ENCODE measurements around the gene NCKAP5L. TPM values are rescaled to one million over a fixed set of nuclear protein-coding genes. Genes with fewer than 3 reads are reported as not detected.
"Not testable (repeated sequence)": the region's sequence is repeated elsewhere in the genome, so short reads cannot be mapped to it uniquely, and the experiment has no call there.

NCKAP5L gene
- polyA plus RNA-seq, 1 donor (not counting 4 experiments of a cell fraction or from before 2014, with no cell fraction given), result 3.9 TPM

DNA sequence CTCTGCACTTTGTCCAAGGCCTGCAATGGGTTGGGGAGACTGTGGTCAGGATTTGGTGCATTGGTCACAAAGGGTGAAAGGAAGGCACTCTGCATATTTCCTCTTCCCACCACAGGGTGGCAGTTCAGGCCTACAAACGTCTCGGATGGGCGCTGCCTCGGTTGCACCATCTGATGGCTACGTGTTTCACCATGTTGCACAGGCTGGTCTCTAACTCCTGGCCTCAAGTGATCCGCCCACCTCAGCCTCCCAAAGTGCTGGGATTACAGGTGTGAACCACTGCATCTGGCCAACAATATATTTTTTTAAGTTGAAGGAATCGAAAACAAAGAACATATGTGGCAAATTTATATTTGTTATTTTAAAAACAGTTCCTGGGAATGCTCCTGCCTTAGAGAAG lies 51.8 kb downstream of the NCKAP5L start:
- no peaks in the 10 kb centered on the region for H4K20me1 ChIP-seq (ENCODE audit: control insufficient read depth, extremely low read depth, insufficient read depth, low read length)
- peaks cover 17% of the 10 kb centered on the region for H3K4me1 ChIP-seq (ENCODE audit: control insufficient read depth, extremely low read depth, insufficient read depth, low read length)
- H3K27ac ChIP-seq (ENCODE audit: control insufficient read depth, insufficient read depth, low read length), result no peak overlapping the region
- H3K9me3 ChIP-seq (ENCODE audit: control insufficient read depth, low read depth, low read length), result no peaks in the 10 kb centered on the region
- peaks cover 13% of the 10 kb centered on the region for H3K27me3 ChIP-seq (ENCODE audit: control insufficient read depth, extremely low read depth, insufficient read depth, low read length)
- dilution Hi-C loops (cut with MboI; ENCODE audit: extremely low pct_ligation_motif_present, low sequenced_read_pairs), result no loop called here
- no peak overlapping the region for H3K4me2 ChIP-seq (ENCODE audit: control insufficient read depth, extremely low read depth, insufficient read depth, low read depth, low read length)
- no peaks in the 10 kb centered on the region for H3K36me3 ChIP-seq (ENCODE audit: control insufficient read depth in 2 of 2, extremely low read depth in 1 of 2, insufficient read depth in 2 of 2, low read length in 2 of 2)
- no peaks in the 10 kb centered on the region for H3K79me2 ChIP-seq (ENCODE audit: control insufficient read depth, insufficient read depth, low read length)
- H3K9me1 ChIP-seq (ENCODE audit: control insufficient read depth, extremely low read depth, insufficient read depth, low read length), result no peaks in the 10 kb centered on the region
- FAIRE-seq (peak; percentile 81), DNase-seq (ENCODE audit: low read depth, low spot score) (no peak)
- no peak overlapping the region for H3K4me3 ChIP-seq (ENCODE audit: control insufficient read depth in 2 of 3, extremely low read depth in 1 of 3, insufficient read depth in 2 of 3, low read depth in 1 of 3, low read length in 3 of 3)
- TF ChIP-seq EZH2 (IDR thresholded peaks at IDR 0.05; ENCODE audit: low read length), result no peak
- TF ChIP-seq, protein P1, sequence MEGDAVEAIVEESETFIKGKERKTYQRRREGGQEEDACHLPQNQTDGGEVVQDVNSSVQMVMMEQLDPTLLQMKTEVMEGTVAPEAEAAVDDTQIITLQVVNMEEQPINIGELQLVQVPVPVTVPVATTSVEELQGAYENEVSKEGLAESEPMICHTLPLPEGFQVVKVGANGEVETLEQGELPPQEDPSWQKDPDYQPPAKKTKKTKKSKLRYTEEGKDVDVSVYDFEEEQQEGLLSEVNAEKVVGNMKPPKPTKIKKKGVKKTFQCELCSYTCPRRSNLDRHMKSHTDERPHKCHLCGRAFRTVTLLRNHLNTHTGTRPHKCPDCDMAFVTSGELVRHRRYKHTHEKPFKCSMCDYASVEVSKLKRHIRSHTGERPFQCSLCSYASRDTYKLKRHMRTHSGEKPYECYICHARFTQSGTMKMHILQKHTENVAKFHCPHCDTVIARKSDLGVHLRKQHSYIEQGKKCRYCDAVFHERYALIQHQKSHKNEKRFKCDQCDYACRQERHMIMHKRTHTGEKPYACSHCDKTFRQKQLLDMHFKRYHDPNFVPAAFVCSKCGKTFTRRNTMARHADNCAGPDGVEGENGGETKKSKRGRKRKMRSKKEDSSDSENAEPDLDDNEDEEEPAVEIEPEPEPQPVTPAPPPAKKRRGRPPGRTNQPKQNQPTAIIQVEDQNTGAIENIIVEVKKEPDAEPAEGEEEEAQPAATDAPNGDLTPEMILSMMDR (optimal IDR thresholded peaks at IDR 0.05 in 1 of 3, IDR thresholded peaks at IDR 0.05 in 1 of 3, conservative IDR thresholded peaks at IDR 0.05 in 1 of 3; ENCODE audit: extremely low read depth in 1 of 3, insufficient read depth in 2 of 3, low read length in 3 of 3), result peak; percentile 82 to 92 (median 86)
- no peak overlapping the region for H3K9ac ChIP-seq (ENCODE audit: control insufficient read depth, extremely low read depth, insufficient read depth, low read length)
- no peak overlapping the region for H2AFZ ChIP-seq (ENCODE audit: control insufficient read depth, low read length)

GRCh38 chr12:49773102-49773501 lies 55.1 kb downstream of the NCKAP5L start:
- DNase-seq (ENCODE audit: low read depth, low spot score); H3K79me2 ChIP-seq (ENCODE audit: control insufficient read depth, insufficient read depth, low read length); H3K27ac ChIP-seq (ENCODE audit: control insufficient read depth, insufficient read depth, low read length); H4K20me1 ChIP-seq (ENCODE audit: control insufficient read depth, extremely low read depth, insufficient read depth, low read length); H3K4me2 ChIP-seq (ENCODE audit: control insufficient read depth, extremely low read depth, insufficient read depth, low read depth, low read length); FAIRE-seq; H2AFZ ChIP-seq (ENCODE audit: control insufficient read depth, low read length); H3K9me1 ChIP-seq (ENCODE audit: control insufficient read depth, extremely low read depth, insufficient read depth, low read length); H3K9ac ChIP-seq (ENCODE audit: control insufficient read depth, extremely low read depth, insufficient read depth, low read length); H3K4me3 ChIP-seq (ENCODE audit: control insufficient read depth in 2 of 3, extremely low read depth in 1 of 3, insufficient read depth in 2 of 3, low read depth in 1 of 3, low read length in 3 of 3); dilution Hi-C loops (cut with MboI; ENCODE audit: extremely low pct_ligation_motif_present, low sequenced_read_pairs); H3K9me3 ChIP-seq (ENCODE audit: control insufficient read depth, low read depth, low read length); H3K36me3 ChIP-seq (ENCODE audit: control insufficient read depth in 2 of 2, extremely low read depth in 1 of 2, insufficient read depth in 2 of 2, low read length in 2 of 2); H3K27me3 ChIP-seq (ENCODE audit: control insufficient read depth, extremely low read depth, insufficient read depth, low read length): not testable (repeated sequence)
- peaks cover 17% of the 10 kb centered on the region for H3K4me1 ChIP-seq (ENCODE audit: control insufficient read depth, extremely low read depth, insufficient read depth, low read length)

- Histone ChIP-seq H3K79me2 (ENCODE audit: control insufficient read depth, insufficient read depth, low read length) (no peaks in the 10 kb centered on the region), H3K9me1 (ENCODE audit: control insufficient read depth, extremely low read depth, insufficient read depth, low read length) (no peaks in the 10 kb centered on the region), H3K27me3 (ENCODE audit: control insufficient read depth, extremely low read depth, insufficient read depth, low read length) (no peaks in the 10 kb centered on the region), H3K9me3 (ENCODE audit: control insufficient read depth, low read depth, low read length) (no peaks in the 10 kb centered on the region), H3K4me3 (ENCODE audit: control insufficient read depth in 2 of 3, extremely low read depth in 1 of 3, insufficient read depth in 2 of 3, low read depth in 1 of 3, low read length in 3 of 3) (no peak overlapping the region), H3K4me1 (ENCODE audit: control insufficient read depth, extremely low read depth, insufficient read depth, low read length) (no peaks in the 10 kb centered on the region), H3K36me3 (ENCODE audit: control insufficient read depth in 2 of 2, extremely low read depth in 1 of 2, insufficient read depth in 2 of 2, low read length in 2 of 2) (peaks cover 21 to 24% of the 10 kb centered on the region in 2 experiments), H2AFZ (ENCODE audit: control insufficient read depth, low read length) (no peak overlapping the region), H3K4me2 (ENCODE audit: control insufficient read depth, extremely low read depth, insufficient read depth, low read depth, low read length) (no peak overlapping the region), H4K20me1 (ENCODE audit: control insufficient read depth, extremely low read depth, insufficient read depth, low read length) (peaks cover 3% of the 10 kb centered on the region), H3K27ac (ENCODE audit: control insufficient read depth, insufficient read depth, low read length) (no peak overlapping the region), H3K9ac (ENCODE audit: control insufficient read depth, extremely low read depth, insufficient read depth, low read length) (no peak overlapping the region)
- no peak for TF ChIP-seq EZH2 (IDR thresholded peaks at IDR 0.05; ENCODE audit: low read length)
- dilution Hi-C loops (cut with MboI; ENCODE audit: extremely low pct_ligation_motif_present, low sequenced_read_pairs), result no loop called here
- DNase-seq (ENCODE audit: low read depth, low spot score), result no peak
- FAIRE-seq, result no peak
Observed at GRCh38 chr12:49767333-49767732, 60.9 kb downstream of the NCKAP5L start.
